ENCODE results near the gene TIMP2. TPM values are rescaled to one million over a fixed set of nuclear protein-coding genes. Genes with fewer than 3 reads are reported as not detected.

The TIMP2 gene
- total and polyA plus RNA-seq, 2 donors (not counting 3 experiments of a cell fraction or from before 2014, with no cell fraction given) = 138 to 318 TPM

GRCh38 chr17:78944956-78945355, 19.8 kb upstream of the TIMP2 start:
- Histone ChIP-seq H3K9me1 (replicated peaks; ENCODE audit: control insufficient read depth, extremely low read depth, insufficient read depth, low read length) (no peaks in the 10 kb centered on the region), H3K9me3 (replicated peaks; ENCODE audit: control insufficient read depth, insufficient read depth, low read length) (no peaks in the 10 kb centered on the region), H3K4me1 (ENCODE audit: control insufficient read depth, extremely low read depth, insufficient read depth, low read length) (no peaks in the 10 kb centered on the region), H4K20me1 (replicated peaks; ENCODE audit: control insufficient read depth, extremely low read depth, insufficient read depth, low read length) (no peaks in the 10 kb centered on the region), H3K9ac (replicated peaks; ENCODE audit: extremely low read depth, insufficient read depth, low read length) (no peak overlapping the region), H2AFZ (ENCODE audit: low read depth, low read length) (no peak overlapping the region), H3K27ac (ENCODE audit: insufficient read depth, low read depth, low read length) (no peak overlapping the region), H3K79me2 (ENCODE audit: control insufficient read depth, insufficient read depth, low read length) (no peaks in the 10 kb centered on the region), H3K4me3 (replicated peaks in 1 of 3; ENCODE audit: insufficient read depth in 1 of 3, low read depth in 1 of 3, low read length in 3 of 3) (no peak overlapping the region), H3K36me3 (ENCODE audit: control insufficient read depth in 2 of 2, extremely low read depth in 1 of 2, insufficient read depth in 2 of 2, low read length in 2 of 2) (no peaks in the 10 kb centered on the region), H3K4me2 (ENCODE audit: insufficient read depth, low read length) (no peak overlapping the region), H3K27me3 (ENCODE audit: control insufficient read depth in 2 of 2, insufficient read depth in 2 of 2, low read length in 2 of 2) (no peaks in the 10 kb centered on the region)
- dilution Hi-C loops (cut with MboI; ENCODE audit: extremely low pct_ligation_motif_present, low sequenced_read_pairs) = no loop called here
- intact Hi-C loops (cut with micrococcal nuclease) = no loop called here
- FAIRE-seq (no peak), DNase-seq (ENCODE audit: low read depth, low spot score) (no peak)
- CTCF ChIA-PET = interaction anchor here (0.9 to 2.9 kb wide), 2 partner anchors 26 to 79 kb away, joined by 3 to 12 read pairs; no protein-coding TSS in a partner anchor
- no TSS peak for BruUV-seq (replicated peaks)
- POLR2A ChIA-PET = no interaction called here
- TF ChIP-seq POLR2A (IDR thresholded peaks at IDR 0.05; ENCODE audit: low read depth, low read length) (no peak), GATA2 (IDR thresholded peaks at IDR 0.05; ENCODE audit: insufficient read depth, insufficient read length, low read depth, low read length) (no peak), JUN (IDR thresholded peaks at IDR 0.05; ENCODE audit: borderline replicate concordance, insufficient read depth, insufficient read length, low read depth) (no peak), MAX (IDR thresholded peaks at IDR 0.05; ENCODE audit: insufficient read depth, insufficient read length) (no peak)

DNA sequence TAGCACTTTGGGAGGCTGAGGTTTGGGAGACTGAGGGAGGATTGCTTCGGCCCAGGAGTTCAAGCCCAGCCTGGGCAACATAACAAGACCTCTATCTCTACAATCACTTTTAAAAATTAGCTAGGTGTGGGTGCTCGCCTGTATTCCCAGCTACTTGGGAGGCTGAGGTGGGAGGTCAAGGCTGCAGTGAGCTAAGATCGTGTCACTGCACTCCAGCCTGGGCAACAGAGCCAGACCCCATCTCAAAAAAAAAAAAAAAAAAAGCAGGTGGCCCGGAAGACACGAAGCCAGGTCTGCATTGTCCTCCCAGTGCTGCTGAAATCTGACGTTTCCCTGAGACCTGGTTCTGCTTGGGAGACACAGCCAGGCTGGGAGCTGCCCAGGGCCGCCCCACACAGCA, 18.8 kb upstream of the TIMP2 start:
- no peaks in the 10 kb centered on the region for H3K27me3 ChIP-seq (ENCODE audit: control insufficient read depth in 2 of 2, insufficient read depth in 2 of 2, low read length in 2 of 2)
- H3K4me1 ChIP-seq (ENCODE audit: control insufficient read depth, extremely low read depth, insufficient read depth, low read length) = peaks cover 6% of the 10 kb centered on the region
- DNase-seq (ENCODE audit: low read depth, low spot score) (no peak), FAIRE-seq (no peak)
- H3K9ac ChIP-seq (replicated peaks; ENCODE audit: extremely low read depth, insufficient read depth, low read length) = no peak overlapping the region
- TF ChIP-seq MAX (IDR thresholded peaks at IDR 0.05; ENCODE audit: insufficient read depth, insufficient read length) (no peak), POLR2A (IDR thresholded peaks at IDR 0.05; ENCODE audit: low read depth, low read length) (no peak), EZH2 (IDR thresholded peaks at IDR 0.05; ENCODE audit: borderline replicate concordance, low read depth, low read length, severe bottlenecking) (no peak), FOS (IDR thresholded peaks at IDR 0.05; ENCODE audit: borderline replicate concordance, insufficient read depth, low read length) (no peak), JUN (IDR thresholded peaks at IDR 0.05; ENCODE audit: borderline replicate concordance, insufficient read depth, insufficient read length, low read depth) (no peak), POLR2AphosphoS5 (IDR thresholded peaks at IDR 0.05; ENCODE audit: insufficient read depth, low read depth, low read length) (no peak), MYC (IDR thresholded peaks at IDR 0.05; ENCODE audit: low read depth, low read length) (no peak), GATA2 (IDR thresholded peaks at IDR 0.05; ENCODE audit: insufficient read depth, insufficient read length, low read depth, low read length) (no peak)
- TF ChIP-seq, protein P1, sequence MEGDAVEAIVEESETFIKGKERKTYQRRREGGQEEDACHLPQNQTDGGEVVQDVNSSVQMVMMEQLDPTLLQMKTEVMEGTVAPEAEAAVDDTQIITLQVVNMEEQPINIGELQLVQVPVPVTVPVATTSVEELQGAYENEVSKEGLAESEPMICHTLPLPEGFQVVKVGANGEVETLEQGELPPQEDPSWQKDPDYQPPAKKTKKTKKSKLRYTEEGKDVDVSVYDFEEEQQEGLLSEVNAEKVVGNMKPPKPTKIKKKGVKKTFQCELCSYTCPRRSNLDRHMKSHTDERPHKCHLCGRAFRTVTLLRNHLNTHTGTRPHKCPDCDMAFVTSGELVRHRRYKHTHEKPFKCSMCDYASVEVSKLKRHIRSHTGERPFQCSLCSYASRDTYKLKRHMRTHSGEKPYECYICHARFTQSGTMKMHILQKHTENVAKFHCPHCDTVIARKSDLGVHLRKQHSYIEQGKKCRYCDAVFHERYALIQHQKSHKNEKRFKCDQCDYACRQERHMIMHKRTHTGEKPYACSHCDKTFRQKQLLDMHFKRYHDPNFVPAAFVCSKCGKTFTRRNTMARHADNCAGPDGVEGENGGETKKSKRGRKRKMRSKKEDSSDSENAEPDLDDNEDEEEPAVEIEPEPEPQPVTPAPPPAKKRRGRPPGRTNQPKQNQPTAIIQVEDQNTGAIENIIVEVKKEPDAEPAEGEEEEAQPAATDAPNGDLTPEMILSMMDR (IDR thresholded peaks at IDR 0.05; ENCODE audit: extremely low read depth in 1 of 2, insufficient read depth in 1 of 2, low read depth in 1 of 2, low read length in 2 of 2) = no peak
- H3K79me2 ChIP-seq (ENCODE audit: control insufficient read depth, insufficient read depth, low read length) = no peaks in the 10 kb centered on the region
- ChIA-PET POLR2A (interaction anchor here (1.0 kb wide), 1 partner anchor 81 kb away, joined by 3 read pairs; no protein-coding TSS in a partner anchor), CTCF (interaction anchor here (0.9 to 2.9 kb wide), 4 partner anchors 9 to 78 kb away, joined by 3 to 12 read pairs (median 4); no protein-coding TSS in a partner anchor)
- no peak overlapping the region for H3K27ac ChIP-seq (ENCODE audit: insufficient read depth, low read depth, low read length)
- BruUV-seq (replicated peaks) = no TSS peak
- H4K20me1 ChIP-seq (replicated peaks; ENCODE audit: control insufficient read depth, extremely low read depth, insufficient read depth, low read length) = no peaks in the 10 kb centered on the region
- no peak overlapping the region for H2AFZ ChIP-seq (ENCODE audit: low read depth, low read length)
- no peaks in the 10 kb centered on the region for H3K9me3 ChIP-seq (replicated peaks; ENCODE audit: control insufficient read depth, insufficient read depth, low read length)
- dilution Hi-C loops (cut with MboI; ENCODE audit: extremely low pct_ligation_motif_present, low sequenced_read_pairs) = no loop called here
- no peaks in the 10 kb centered on the region for H3K36me3 ChIP-seq (ENCODE audit: control insufficient read depth in 2 of 2, extremely low read depth in 1 of 2, insufficient read depth in 2 of 2, low read length in 2 of 2)
- H3K4me3 ChIP-seq (replicated peaks in 1 of 3; ENCODE audit: insufficient read depth in 1 of 3, low read depth in 1 of 3, low read length in 3 of 3) = no peak overlapping the region
- H3K4me2 ChIP-seq (ENCODE audit: insufficient read depth, low read length) = no peak overlapping the region
- intact Hi-C loops (cut with micrococcal nuclease) = no loop called here
- no peaks in the 10 kb centered on the region for H3K9me1 ChIP-seq (replicated peaks; ENCODE audit: control insufficient read depth, extremely low read depth, insufficient read depth, low read length)
